ENCODE data around the gene RALB.

GRCh38 chr2:120209427-120210269 is 43.0 kb upstream of the RALB start:
- no peak for TF ChIP-seq CTCF (IDR thresholded peaks at IDR 0.05)
- TF ChIP-seq POLR2AphosphoS5 (IDR thresholded peaks at IDR 0.05) = no peak
- TF ChIP-seq POLR2A (IDR thresholded peaks at IDR 0.05) = no peak
